DND-41 (cell line): Measurements from ENCODE around the gene IFNA13.

Source experiments
- ATAC-seq: fragments of 200-7000 bp; cut with Tn5 transposase; 3 replicates; pipeline ENCODE4 v1.9.1; 2021; ENCODE audit warnings: low read depth; ENCODE audit not compliant: insufficient read depth
- DNase-seq: peaks from one replicate; pipeline ENCODE4 v3.0.0-alpha.2; 2020
- H2AFZ ChIP-seq: 2 replicates; pipeline ENCODE4 v1.6.0; 2012; ENCODE audit warnings: low read depth, low read length
- H3K27ac ChIP-seq: 2 replicates; pipeline ENCODE4 v1.5.1; 2012; ENCODE audit warnings: low read length, inconsistent platforms
- H3K27me3 ChIP-seq: fragments of 200-600 bp; sonication (generic); 2 replicates; pipeline ENCODE4 v1.6.0; 2012; ENCODE audit warnings: low read length, mild to moderate bottlenecking, inconsistent platforms; ENCODE audit not compliant: insufficient read depth, poor library complexity
- H3K36me3 ChIP-seq: 2 replicates; pipeline ENCODE4 v1.5.1; 2012; ENCODE audit warnings: low read length, inconsistent platforms; ENCODE audit not compliant: insufficient read depth
- H3K4me1 ChIP-seq: 2 replicates; pipeline ENCODE4 v1.5.1; 2012; ENCODE audit warnings: mild to moderate bottlenecking, low read length; ENCODE audit not compliant: insufficient read depth
- H3K4me2 ChIP-seq: 2 replicates; pipeline ENCODE4 v1.6.0; 2012; ENCODE audit warnings: mild to moderate bottlenecking, moderate library complexity, low read length, inconsistent platforms; ENCODE audit not compliant: insufficient read depth
- H3K4me3 ChIP-seq, 2 experiments: fragments of 200-600 bp in 1 of 2; shearing (Covaris generic) in 1 of 2; 2 replicates each; pipeline ENCODE4 v1.5.1; 2012 to 2016; ENCODE audit warnings: inconsistent platforms in 2 of 2, low read length in 2 of 2, mild to moderate bottlenecking in 2 of 2, low read depth in 1 of 2, moderate library complexity in 1 of 2
- H3K79me2 ChIP-seq: 2 replicates; pipeline ENCODE4 v1.6.0; 2012; ENCODE audit warnings: low read length, inconsistent platforms; ENCODE audit not compliant: insufficient read depth
- H3K9ac ChIP-seq: 2 replicates; pipeline ENCODE4 v1.6.0; 2012; ENCODE audit warnings: low read depth, mild to moderate bottlenecking, inconsistent platforms, low read length, moderate library complexity
- H3K9me3 ChIP-seq: 2 replicates; pipeline ENCODE4 v1.5.1; 2012; ENCODE audit warnings: low read length, moderate library complexity, mild to moderate bottlenecking, inconsistent platforms; ENCODE audit not compliant: insufficient read depth, severe bottlenecking
- H4K20me1 ChIP-seq: 2 replicates; pipeline ENCODE4 v1.6.0; 2012; ENCODE audit warnings: low read length; ENCODE audit not compliant: insufficient read depth
- EZH2 ChIP-seq: IDR thresholded peaks from 3 replicates; pipeline ENCODE4 v1.6.1; 2012; ENCODE audit warnings: borderline replicate concordance, low read depth, mild to moderate bottlenecking, moderate library complexity, low read length, inconsistent platforms; ENCODE audit not compliant: severe bottlenecking
- TF ChIP-seq, protein P1 (sequence below): IDR thresholded peaks from 2 replicates; pipeline ENCODE4 v1.5.1; 2012; ENCODE audit warnings: borderline replicate concordance, low read length, moderate library complexity, mild to moderate bottlenecking; ENCODE audit not compliant: poor library complexity, severe bottlenecking; ENCODE audit errors: extremely low read depth

The IFNA13 gene

GRCh38 chr9:21413624-21414023 is 45.8 kb upstream of the IFNA13 start:
- H3K27me3 ChIP-seq = peaks cover 11% of the 10 kb centered on the region
- peak; percentile 13 for DNase-seq

GRCh38 chr9:21413151-21413550 is 45.3 kb upstream of the IFNA13 start:
- Histone ChIP-seq H3K9ac (no peak overlapping the region), H3K36me3 (no peaks in the 10 kb centered on the region), H3K9me3 (no peaks in the 10 kb centered on the region), H3K27me3 (peaks cover 11% of the 10 kb centered on the region), H3K4me3 (no peak overlapping the region), H4K20me1 (no peaks in the 10 kb centered on the region), H3K4me2 (no peak overlapping the region), H2AFZ (no peak overlapping the region), H3K27ac (no peak overlapping the region), H3K79me2 (no peaks in the 10 kb centered on the region), H3K4me1 (no peaks in the 10 kb centered on the region)
- ATAC-seq = no peak
- DNase-seq = no peak
- TF ChIP-seq, protein P1, sequence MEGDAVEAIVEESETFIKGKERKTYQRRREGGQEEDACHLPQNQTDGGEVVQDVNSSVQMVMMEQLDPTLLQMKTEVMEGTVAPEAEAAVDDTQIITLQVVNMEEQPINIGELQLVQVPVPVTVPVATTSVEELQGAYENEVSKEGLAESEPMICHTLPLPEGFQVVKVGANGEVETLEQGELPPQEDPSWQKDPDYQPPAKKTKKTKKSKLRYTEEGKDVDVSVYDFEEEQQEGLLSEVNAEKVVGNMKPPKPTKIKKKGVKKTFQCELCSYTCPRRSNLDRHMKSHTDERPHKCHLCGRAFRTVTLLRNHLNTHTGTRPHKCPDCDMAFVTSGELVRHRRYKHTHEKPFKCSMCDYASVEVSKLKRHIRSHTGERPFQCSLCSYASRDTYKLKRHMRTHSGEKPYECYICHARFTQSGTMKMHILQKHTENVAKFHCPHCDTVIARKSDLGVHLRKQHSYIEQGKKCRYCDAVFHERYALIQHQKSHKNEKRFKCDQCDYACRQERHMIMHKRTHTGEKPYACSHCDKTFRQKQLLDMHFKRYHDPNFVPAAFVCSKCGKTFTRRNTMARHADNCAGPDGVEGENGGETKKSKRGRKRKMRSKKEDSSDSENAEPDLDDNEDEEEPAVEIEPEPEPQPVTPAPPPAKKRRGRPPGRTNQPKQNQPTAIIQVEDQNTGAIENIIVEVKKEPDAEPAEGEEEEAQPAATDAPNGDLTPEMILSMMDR = no peak
- TF ChIP-seq EZH2 = no peak

More at GRCh38 chr9:21413624-21414023, 45.8 kb upstream of the IFNA13 start:
- Histone ChIP-seq H3K9me3 (no peaks in the 10 kb centered on the region), H3K4me3 (no peak overlapping the region), H3K4me2 (no peak overlapping the region), H3K79me2 (no peaks in the 10 kb centered on the region), H3K27ac (no peak overlapping the region), H3K9ac (no peak overlapping the region), H2AFZ (no peak overlapping the region), H3K36me3 (no peaks in the 10 kb centered on the region), H4K20me1 (no peaks in the 10 kb centered on the region), H3K4me1 (no peaks in the 10 kb centered on the region)
- peak; percentile 62 for ATAC-seq
- TF ChIP-seq EZH2 = no peak
- TF ChIP-seq, protein P1 = peak; percentile 41

DNA sequence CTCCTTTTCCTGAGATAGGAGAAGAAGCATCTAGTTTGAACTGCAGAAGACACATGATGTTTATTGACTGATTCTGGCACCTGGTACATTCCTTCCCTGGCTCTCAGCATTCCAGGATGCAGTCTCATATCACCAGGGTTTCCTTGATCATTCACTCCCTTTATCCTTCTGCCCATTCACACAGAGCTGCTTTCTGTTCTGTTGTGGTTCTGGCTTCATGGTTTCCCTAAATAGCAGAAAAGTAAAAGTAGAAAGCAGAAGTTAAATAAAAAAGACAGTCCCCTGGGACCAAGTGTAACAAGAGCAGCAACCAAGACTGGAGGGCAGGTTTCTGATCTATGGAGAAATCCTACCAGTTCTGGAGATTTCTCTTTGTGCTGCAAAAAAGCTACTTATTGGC is 44.2 kb upstream of the IFNA13 start:
- no peak overlapping the region for H3K27ac ChIP-seq
- H3K4me1 ChIP-seq = no peaks in the 10 kb centered on the region
- H3K4me2 ChIP-seq = no peak overlapping the region
- H2AFZ ChIP-seq = no peak overlapping the region
- TF ChIP-seq, protein P1 = no peak
- TF ChIP-seq EZH2 = no peak
- H4K20me1 ChIP-seq = no peaks in the 10 kb centered on the region
- H3K4me3 ChIP-seq = no peak overlapping the region
- H3K27me3 ChIP-seq = peaks cover 7% of the 10 kb centered on the region
- no peaks in the 10 kb centered on the region for H3K9me3 ChIP-seq
- no peaks in the 10 kb centered on the region for H3K79me2 ChIP-seq
- ATAC-seq (no peak), DNase-seq (no peak)
- no peaks in the 10 kb centered on the region for H3K36me3 ChIP-seq
- no peak overlapping the region for H3K9ac ChIP-seq

DNA sequence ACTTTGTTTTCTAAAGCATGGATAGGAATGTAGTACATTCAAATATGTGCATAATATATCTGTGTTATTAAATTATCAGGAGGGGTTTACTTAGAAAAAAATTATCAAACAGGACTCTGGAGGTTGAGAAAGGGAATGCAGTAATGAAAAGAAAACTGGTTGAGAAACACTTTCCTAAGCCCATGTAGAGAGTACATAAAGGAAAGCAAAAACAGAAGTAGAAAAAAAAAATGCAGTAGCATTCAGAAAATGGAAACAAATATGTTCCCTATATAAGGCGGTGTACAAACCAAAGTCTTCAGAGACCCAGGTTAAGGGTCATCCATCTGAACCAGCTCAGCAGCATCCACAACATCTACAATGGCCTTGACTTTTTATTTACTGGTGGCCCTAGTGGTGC is 41.0 kb upstream of the IFNA13 start, which contains the start of gene IFNA8:
Gene IFNA8, plus strand, starts transcription at position 301 of the 400 bp plus-strand sequence. Its CDS starts 60 bp downstream, at position 361.
- Histone ChIP-seq H3K4me1 (no peaks in the 10 kb centered on the region), H2AFZ (no peak within 1 kb of the TSS), H3K9me3 (no peaks in the 10 kb centered on the region), H3K27ac (no peak within 1 kb of the TSS), H3K4me2 (no peak within 1 kb of the TSS), H3K9ac (no peak within 1 kb of the TSS), H3K4me3 (no peak within 1 kb of the TSS), H3K27me3 (peaks cover 3% of the 10 kb centered on the region), H4K20me1 (no peaks in the 10 kb centered on the region), H3K79me2 (no peaks in the 10 kb centered on the region), H3K36me3 (no peaks in the 10 kb centered on the region)
- no peak for ATAC-seq
- no peak for TF ChIP-seq EZH2
- TF ChIP-seq, protein P1 = no peak
- DNase-seq = no peak
